CD4-positive, alpha-beta T cell treated with Interleukin-15 for 4 hours (primary cell): ENCODE data around the gene DENND1A.

Experiments used
- DNase-seq: peaks from one replicate; pipeline ENCODE4 v3.0.0-alpha.2; 2020; ENCODE audit warnings: low spot score

Gene DENND1A

GRCh38 chr9:123682746-123683145, 247.2 kb downstream of the DENND1A start:
- DNase-seq = no peak

DNA sequence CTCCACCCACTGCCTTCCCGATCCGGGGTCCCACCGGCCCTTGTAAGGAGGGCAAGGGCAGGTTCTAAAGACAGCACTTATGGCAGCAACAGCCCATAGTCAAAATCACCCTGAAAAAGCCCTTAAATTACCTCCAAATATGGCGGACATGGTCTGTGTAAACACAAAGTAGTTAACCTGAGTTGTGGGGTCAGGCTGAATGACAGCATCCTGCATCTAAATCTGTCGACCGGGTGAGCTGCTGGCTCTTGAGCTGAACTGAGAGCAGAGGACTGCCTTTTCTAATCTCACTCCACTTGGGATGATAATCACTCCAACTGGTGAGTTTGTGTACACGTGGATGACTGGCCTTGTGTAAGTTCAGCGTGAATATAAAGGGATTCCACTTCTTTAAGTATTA, 249.6 kb downstream of the DENND1A start:
- DNase-seq = no peak

GRCh38 chr9:123679330-123679987, 250.5 kb downstream of the DENND1A start:
- DNase-seq = no peak

DNA sequence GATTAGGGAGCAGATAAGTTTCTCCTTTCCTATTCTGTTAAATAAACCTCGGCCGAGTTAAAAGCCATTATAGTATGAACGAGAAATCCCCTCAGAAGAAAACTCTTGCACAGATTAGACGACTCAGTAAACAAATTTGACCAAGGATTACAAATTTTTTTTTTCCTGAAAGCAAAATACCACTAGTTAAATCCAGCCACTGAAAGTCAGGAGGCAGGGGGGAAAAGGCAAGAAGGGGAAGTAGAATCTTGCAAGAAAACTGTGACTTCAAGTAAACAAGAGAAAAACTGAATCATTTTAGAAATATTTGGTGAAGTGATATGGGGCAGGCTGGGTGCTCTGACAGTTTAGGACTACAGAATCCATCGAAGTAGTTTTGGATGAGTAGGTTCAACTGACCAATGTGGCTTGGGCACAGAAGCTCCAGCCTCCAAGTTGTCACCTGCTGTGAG, 251.0 kb downstream of the DENND1A start:
- DNase-seq = no peak

DNA sequence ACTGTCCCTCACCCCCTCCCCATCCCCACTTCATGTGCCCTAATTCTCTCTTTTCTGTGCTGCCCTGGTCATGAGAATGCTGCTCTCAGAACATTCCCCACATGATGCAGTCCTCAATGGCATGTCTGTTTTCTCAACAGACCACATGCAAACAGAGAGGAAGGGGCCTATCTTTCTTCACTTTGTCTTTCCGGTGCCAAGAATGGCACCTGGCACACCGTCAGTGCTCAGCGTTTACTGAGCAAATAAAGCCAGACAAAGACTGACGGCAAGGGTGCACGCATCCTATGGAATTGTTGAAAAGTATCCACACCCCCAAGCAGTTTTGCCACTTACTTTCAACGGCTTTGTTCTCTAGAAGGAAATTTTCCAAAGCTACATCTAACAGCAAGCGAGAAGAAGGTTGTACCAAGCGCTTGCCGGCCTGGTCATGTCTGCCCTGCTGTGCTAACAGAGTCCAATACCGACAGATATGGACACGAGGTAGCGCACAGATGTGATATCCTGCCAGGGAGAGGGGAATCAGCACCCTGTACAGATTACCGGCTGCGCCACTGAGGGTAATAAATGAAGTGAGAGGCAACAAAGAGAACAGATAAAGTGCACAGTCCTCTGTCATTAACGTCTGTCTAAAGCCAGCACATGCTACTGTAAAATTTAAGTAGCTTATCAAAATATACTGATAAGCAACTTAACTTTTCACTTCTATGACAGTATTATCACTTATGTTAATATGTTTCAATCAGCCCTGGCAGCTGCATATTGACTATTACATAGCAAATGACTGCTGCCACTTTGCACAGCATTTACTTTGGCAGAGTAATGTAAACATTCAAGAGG, 251.7 kb downstream of the DENND1A start:
- no peak for DNase-seq

- DNase-seq = no peak
Observed at GRCh38 chr9:123676869-123677268, 253.1 kb downstream of the DENND1A start.

DNA sequence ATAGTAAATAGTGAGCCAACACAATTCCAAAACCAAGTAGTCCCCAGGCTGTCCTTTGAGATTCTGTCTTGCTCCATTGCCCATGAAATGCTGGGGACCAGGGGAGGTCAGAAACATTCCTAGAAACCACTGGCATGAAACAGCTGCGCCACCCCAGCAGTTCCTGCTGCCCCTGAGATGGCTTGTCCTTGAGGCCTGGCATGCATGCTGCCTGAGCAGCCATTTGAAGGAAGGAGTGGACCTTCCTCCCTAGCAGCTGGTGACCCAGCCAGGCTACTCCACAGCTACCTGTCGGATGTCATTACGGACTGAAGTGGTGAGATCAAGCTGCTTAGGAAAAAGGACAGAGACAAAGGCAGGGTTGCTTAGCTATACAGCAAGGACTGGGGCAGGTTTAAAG, 260.6 kb downstream of the DENND1A start:
- DNase-seq = no peak

- no peak for DNase-seq
Observed at GRCh38 chr9:123663529-123663928, 266.4 kb downstream of the DENND1A start.

GRCh38 chr9:123662057-123662776, 267.7 kb downstream of the DENND1A start:
- DNase-seq = no peak

GRCh38 chr9:123660691-123661466, 269.0 kb downstream of the DENND1A start:
- DNase-seq = no peak

DNA sequence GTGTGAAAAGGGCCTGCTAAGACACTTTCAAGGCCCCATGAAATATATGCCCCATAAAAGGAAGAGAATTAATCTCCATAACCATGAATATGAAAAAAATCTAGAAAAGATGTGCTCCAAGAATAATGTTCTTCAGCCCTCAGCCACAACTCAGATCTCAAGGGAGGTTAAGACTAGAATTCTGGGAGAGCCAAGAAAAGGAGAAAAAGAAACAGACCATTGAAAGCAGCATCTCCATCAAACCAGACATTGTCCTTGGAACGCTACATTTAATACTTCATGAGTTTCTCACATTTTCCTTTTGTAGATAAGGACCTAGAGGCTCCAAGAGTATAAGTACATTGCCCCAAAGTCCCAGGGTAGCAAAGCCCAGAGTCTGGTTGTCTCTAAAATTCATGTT, 270.6 kb downstream of the DENND1A start:
- no peak for DNase-seq

DNA sequence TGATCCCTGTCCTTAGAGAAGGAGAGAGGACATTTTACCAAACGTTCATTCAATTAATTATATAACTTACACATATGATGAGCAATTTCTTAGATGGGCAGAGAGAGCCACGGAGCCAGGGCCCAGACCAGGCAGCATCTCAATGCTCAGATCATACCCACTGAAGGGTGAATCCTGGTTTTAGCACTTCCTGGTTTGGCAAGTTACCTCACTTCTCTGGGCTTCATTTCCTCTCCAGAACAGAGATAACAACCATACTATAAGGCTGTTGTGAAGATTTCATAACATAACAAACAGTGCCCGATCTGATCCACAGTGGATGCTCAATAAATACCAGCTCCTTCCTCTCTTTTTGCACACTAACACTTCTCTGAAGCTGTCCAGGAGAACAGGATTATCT, 271.1 kb downstream of the DENND1A start:
- no peak for DNase-seq

- DNase-seq = no peak
Observed at GRCh38 chr9:123657941-123658340, 272.0 kb downstream of the DENND1A start.

DNA sequence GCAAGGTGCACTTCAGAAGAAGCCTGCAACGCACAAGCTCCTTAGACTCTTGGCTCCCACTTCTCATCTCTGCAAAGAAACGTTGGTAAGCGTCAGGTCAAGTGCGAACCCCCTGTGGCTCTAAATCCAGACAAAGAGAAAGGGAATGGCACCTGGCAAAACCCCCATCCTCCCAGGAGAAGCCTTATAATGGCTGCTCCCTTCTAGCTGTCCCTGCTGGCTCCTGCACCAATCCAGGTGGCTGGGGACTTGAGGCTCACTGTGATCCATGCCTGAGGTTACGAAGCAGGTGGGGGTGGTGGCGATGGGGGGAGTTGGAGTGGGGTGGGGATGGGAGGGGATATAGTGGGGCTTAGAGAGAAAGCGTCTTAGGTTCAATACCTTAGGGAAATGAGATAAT, 272.8 kb downstream of the DENND1A start:
- DNase-seq = no peak

- DNase-seq = no peak
Observed at GRCh38 chr9:123656565-123656964, 273.4 kb downstream of the DENND1A start.

GRCh38 chr9:123655681-123656423, 274.1 kb downstream of the DENND1A start:
- no peak for DNase-seq

GRCh38 chr9:123654994-123655637, 274.8 kb downstream of the DENND1A start:
- DNase-seq = no peak

DNA sequence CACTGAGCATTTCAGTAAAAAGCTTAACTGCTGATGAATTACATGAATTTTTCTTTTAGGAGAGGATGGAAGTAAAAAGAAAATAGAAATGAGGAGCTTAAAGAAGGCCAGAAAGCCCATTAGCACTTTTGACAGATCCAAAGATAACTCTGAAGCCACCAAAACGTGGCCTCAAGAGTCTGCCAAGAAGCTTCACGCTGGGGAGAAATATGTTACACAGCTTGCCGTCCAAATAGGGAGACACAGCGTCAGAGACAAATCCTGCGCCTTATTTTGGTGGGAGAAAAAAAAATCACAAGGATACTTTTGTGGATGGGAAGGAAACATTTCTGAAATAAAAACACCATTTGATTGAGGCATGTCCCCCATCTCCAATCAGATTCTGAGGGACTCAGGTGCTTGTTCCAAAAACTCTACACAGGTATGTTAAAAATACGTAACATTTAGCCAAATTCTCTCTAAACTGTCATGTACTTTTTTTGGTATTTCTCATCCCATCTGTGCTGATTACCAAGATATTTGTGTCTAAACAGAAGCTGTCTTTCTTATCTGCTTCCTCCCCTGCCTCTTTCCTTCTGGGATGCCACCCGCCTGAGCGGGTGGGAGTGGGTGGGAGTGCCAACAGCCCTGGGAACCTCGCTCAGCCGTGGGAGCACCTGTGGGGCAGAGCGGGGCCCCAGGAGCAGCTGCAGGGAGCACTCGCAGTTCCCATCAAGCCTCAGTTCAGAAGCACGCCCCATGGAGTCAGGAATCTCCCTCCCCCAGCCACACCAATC, 275.5 kb downstream of the DENND1A start:
- no peak for DNase-seq

DNA sequence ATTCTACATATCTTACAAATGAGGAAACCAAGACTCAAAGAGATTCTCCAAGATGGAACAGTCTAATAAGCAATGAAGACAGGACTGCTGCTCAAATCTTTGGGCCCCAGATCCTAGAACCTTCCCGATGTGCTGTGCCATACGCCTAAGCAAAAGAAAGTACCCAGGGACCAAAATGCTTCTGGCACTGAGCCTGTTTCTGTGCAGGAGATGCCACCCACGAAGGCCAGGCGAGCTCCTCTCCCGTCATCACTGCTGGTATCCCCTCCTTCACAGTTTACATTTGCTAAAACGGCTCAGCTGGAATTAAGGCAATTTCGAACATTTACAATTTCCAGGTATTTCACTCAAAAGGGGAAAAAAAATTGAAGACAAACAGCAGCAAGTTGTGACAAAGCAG, 277.5 kb downstream of the DENND1A start:
- DNase-seq = no peak

- DNase-seq = no peak
Observed at GRCh38 chr9:123651871-123652270, 278.1 kb downstream of the DENND1A start.
